ENCODE results near the gene SGTB. TPM values are rescaled to one million over a fixed set of nuclear protein-coding genes. Genes with fewer than 3 reads are reported as not detected.
A peak's percentile ranks its signal among the peaks of the same experiment; 100 is the strongest.

Gene SGTB
- total and polyA plus RNA-seq, 2 of the 8 experiments (the other 6 are each of a cell fraction or from before 2014, with no cell fraction given) = 2.2 to 18.7 TPM

GRCh38 chr5:65722575-65723403 is 880 bp upstream of the SGTB start (continued):
- TF ChIP-seq TEAD4 (IDR thresholded peaks at IDR 0.05; ENCODE audit: low read depth, low read length) = 0 out of 2 replicates have a peak, but pooled peaks have one; percentile 49
- TF ChIP-seq KDM1A (IDR thresholded peaks at IDR 0.05; ENCODE audit: borderline replicate concordance, low read length) = no peak
- TF ChIP-seq TAF1 (IDR thresholded peaks at IDR 0.05; ENCODE audit: low read depth, low read length) = peak; percentile 68; the same call in 1 of the 2 replicates
- TF ChIP-seq GTF2F1 (IDR thresholded peaks at IDR 0.05; ENCODE audit: borderline replicate concordance, low read depth, low read length) = no peak
- TF ChIP-seq RAD21 (IDR thresholded peaks at IDR 0.05 in 1 of 2, conservative IDR thresholded peaks at IDR 0.05 in 1 of 2; ENCODE audit: low read depth in 2 of 2, low read length in 2 of 2) = no peak
- 0 out of 2 replicates have a peak, but pooled peaks have one; percentile 29 for TF ChIP-seq E2F6 (IDR thresholded peaks at IDR 0.05)
- TF ChIP-seq CTCF (IDR thresholded peaks at IDR 0.05; ENCODE audit: control extremely low read depth in 1 of 3, insufficient read depth in 1 of 3, low read depth in 1 of 3, low read length in 3 of 3) = no peak
- no peak for TF ChIP-seq RFX5 (IDR thresholded peaks at IDR 0.05; ENCODE audit: borderline replicate concordance, low read depth, low read length)
- no peak for TF ChIP-seq EP300 (IDR thresholded peaks at IDR 0.05; ENCODE audit: borderline replicate concordance in 1 of 2, low read depth in 2 of 2, low read length in 2 of 2)
- no peak for TF ChIP-seq EGR1 (IDR thresholded peaks at IDR 0.05; ENCODE audit: borderline replicate concordance, low read depth, low read length)
- no peak for TF ChIP-seq NANOG (IDR thresholded peaks at IDR 0.05; ENCODE audit: insufficient read depth, low read depth, low read length, poor library complexity, severe bottlenecking)
- no peak for TF ChIP-seq CHD1 (IDR thresholded peaks at IDR 0.05; ENCODE audit: low read depth, low read length)
- no peak for TF ChIP-seq JUN (IDR thresholded peaks at IDR 0.05; ENCODE audit: low read depth, low read length)
- TF ChIP-seq CREB1 (IDR thresholded peaks at IDR 0.05) = no peak
- no peak for TF ChIP-seq BACH1 (IDR thresholded peaks at IDR 0.05; ENCODE audit: low read length)
- TF ChIP-seq SP2 (IDR thresholded peaks at IDR 0.05; ENCODE audit: low read length) = no peak
- no peak for TF ChIP-seq SP4 (IDR thresholded peaks at IDR 0.05; ENCODE audit: low read length)
- no peak for TF ChIP-seq USF2 (IDR thresholded peaks at IDR 0.05; ENCODE audit: low read length)
- TF ChIP-seq KDM4A (IDR thresholded peaks at IDR 0.05; ENCODE audit: low read depth, low read length, severe bottlenecking) = no peak
